ENCODE results near the gene EIF3C.
"Not testable (repeated sequence)": the region's sequence is repeated elsewhere in the genome, so short reads cannot be mapped to it uniquely, and the experiment has no call there.

Gene EIF3C

GRCh38 chr16:28732455-28733124, 21.3 kb downstream of the EIF3C start:
- not testable (repeated sequence) for H3K9me3 Mint-ChIP-seq, H3K4me3 Mint-ChIP-seq, H3K4me1 Mint-ChIP-seq, ATAC-seq, H3K27ac Mint-ChIP-seq, H3K27me3 Mint-ChIP-seq, H3K36me3 Mint-ChIP-seq

GRCh38 chr16:28739787-28740186, 28.5 kb downstream of the EIF3C start:
- H3K36me3 Mint-ChIP-seq, H3K4me3 Mint-ChIP-seq, H3K9me3 Mint-ChIP-seq, H3K27me3 Mint-ChIP-seq, ATAC-seq, H3K4me1 Mint-ChIP-seq, H3K27ac Mint-ChIP-seq: not testable (repeated sequence)

GRCh38 chr16:28740631-28741030, 29.4 kb downstream of the EIF3C start:
- H3K9me3 Mint-ChIP-seq, ATAC-seq, H3K4me3 Mint-ChIP-seq, H3K4me1 Mint-ChIP-seq, H3K36me3 Mint-ChIP-seq, H3K27me3 Mint-ChIP-seq, H3K27ac Mint-ChIP-seq: not testable (repeated sequence)

- ATAC-seq, H3K9me3 Mint-ChIP-seq, H3K27ac Mint-ChIP-seq, H3K4me1 Mint-ChIP-seq, H3K27me3 Mint-ChIP-seq, H3K36me3 Mint-ChIP-seq, H3K4me3 Mint-ChIP-seq: not testable (repeated sequence)
Measured at GRCh38 chr16:28741295-28741694, 30.0 kb downstream of the EIF3C start.

GRCh38 chr16:28746618-28747350, 35.5 kb downstream of the EIF3C start:
- H3K36me3 Mint-ChIP-seq, H3K27me3 Mint-ChIP-seq, H3K27ac Mint-ChIP-seq, H3K9me3 Mint-ChIP-seq, H3K4me1 Mint-ChIP-seq, H3K4me3 Mint-ChIP-seq, ATAC-seq: not testable (repeated sequence)

- H3K27me3 Mint-ChIP-seq, H3K9me3 Mint-ChIP-seq, H3K4me1 Mint-ChIP-seq, H3K36me3 Mint-ChIP-seq: not testable (repeated sequence)
- Mint-ChIP-seq H3K27ac (peak overlapping the region; percentile 78), H3K4me3 (peak overlapping the region; percentile 72)
- ATAC-seq = peak; percentile 99
Measured at GRCh38 chr16:28749997-28750465, 38.8 kb downstream of the EIF3C start.

GRCh38 chr16:28750469-28751067, 39.3 kb downstream of the EIF3C start:
- not testable (repeated sequence) for H3K36me3 Mint-ChIP-seq, ATAC-seq, H3K27me3 Mint-ChIP-seq, H3K4me3 Mint-ChIP-seq, H3K9me3 Mint-ChIP-seq, H3K4me1 Mint-ChIP-seq
- H3K27ac Mint-ChIP-seq = peak overlapping the region; percentile 78

- H3K4me1 Mint-ChIP-seq, H3K27me3 Mint-ChIP-seq, H3K36me3 Mint-ChIP-seq, ATAC-seq, H3K9me3 Mint-ChIP-seq, H3K4me3 Mint-ChIP-seq, H3K27ac Mint-ChIP-seq: not testable (repeated sequence)
Measured at GRCh38 chr16:28751487-28751886, 40.2 kb downstream of the EIF3C start, which contains the start of gene NPIPB9. TSS of gene NPIPB9 (plus strand) at chr16:28751787.

- not testable (repeated sequence) for H3K27me3 Mint-ChIP-seq, H3K4me3 Mint-ChIP-seq, ATAC-seq, H3K9me3 Mint-ChIP-seq, H3K36me3 Mint-ChIP-seq, H3K27ac Mint-ChIP-seq, H3K4me1 Mint-ChIP-seq
Measured at GRCh38 chr16:28781697-28782096, 70.4 kb downstream of the EIF3C start.

- not testable (repeated sequence) for H3K36me3 Mint-ChIP-seq, H3K27me3 Mint-ChIP-seq, H3K27ac Mint-ChIP-seq, H3K4me3 Mint-ChIP-seq, H3K4me1 Mint-ChIP-seq, H3K9me3 Mint-ChIP-seq, ATAC-seq
Measured at GRCh38 chr16:28782357-28782756, 71.1 kb downstream of the EIF3C start.
